ENCODE data around the gene CDH23.

The CDH23 gene

GRCh38 chr10:71532878-71533277 lies 136.2 kb downstream of the CDH23 start:
- DNase-seq (ENCODE audit: low spot score) (no peak), ATAC-seq (ENCODE audit: low read depth) (no peak)
- no peaks in the 10 kb centered on the region for H3K27me3 ChIP-seq (ENCODE audit: insufficient read depth, poor library complexity, severe bottlenecking)
- no peaks in the 10 kb centered on the region for H3K36me3 ChIP-seq (ENCODE audit: low read depth)
- H3K4me1 ChIP-seq (ENCODE audit: insufficient read depth, poor library complexity, severe bottlenecking) = no peaks in the 10 kb centered on the region
- no peak overlapping the region for H3K4me3 ChIP-seq (ENCODE audit: severe bottlenecking)
- no peak overlapping the region for H3K27ac ChIP-seq (ENCODE audit: poor library complexity, severe bottlenecking)
- TF ChIP-seq CTCF (IDR thresholded peaks at IDR 0.05; ENCODE audit: poor library complexity, severe bottlenecking) = no peak
- H3K9me3 ChIP-seq (ENCODE audit: severe bottlenecking) = no peaks in the 10 kb centered on the region

GRCh38 chr10:71533936-71534335 lies 137.2 kb downstream of the CDH23 start:
- no peak overlapping the region for H3K27ac ChIP-seq (ENCODE audit: poor library complexity, severe bottlenecking)
- no peaks in the 10 kb centered on the region for H3K4me1 ChIP-seq (ENCODE audit: insufficient read depth, poor library complexity, severe bottlenecking)
- ATAC-seq (ENCODE audit: low read depth) (no peak), DNase-seq (ENCODE audit: low spot score) (no peak)
- H3K9me3 ChIP-seq (ENCODE audit: severe bottlenecking) = no peaks in the 10 kb centered on the region
- no peak for TF ChIP-seq CTCF (IDR thresholded peaks at IDR 0.05; ENCODE audit: poor library complexity, severe bottlenecking)
- H3K36me3 ChIP-seq (ENCODE audit: low read depth) = no peaks in the 10 kb centered on the region
- no peak overlapping the region for H3K4me3 ChIP-seq (ENCODE audit: severe bottlenecking)
- H3K27me3 ChIP-seq (ENCODE audit: insufficient read depth, poor library complexity, severe bottlenecking) = no peaks in the 10 kb centered on the region

DNA sequence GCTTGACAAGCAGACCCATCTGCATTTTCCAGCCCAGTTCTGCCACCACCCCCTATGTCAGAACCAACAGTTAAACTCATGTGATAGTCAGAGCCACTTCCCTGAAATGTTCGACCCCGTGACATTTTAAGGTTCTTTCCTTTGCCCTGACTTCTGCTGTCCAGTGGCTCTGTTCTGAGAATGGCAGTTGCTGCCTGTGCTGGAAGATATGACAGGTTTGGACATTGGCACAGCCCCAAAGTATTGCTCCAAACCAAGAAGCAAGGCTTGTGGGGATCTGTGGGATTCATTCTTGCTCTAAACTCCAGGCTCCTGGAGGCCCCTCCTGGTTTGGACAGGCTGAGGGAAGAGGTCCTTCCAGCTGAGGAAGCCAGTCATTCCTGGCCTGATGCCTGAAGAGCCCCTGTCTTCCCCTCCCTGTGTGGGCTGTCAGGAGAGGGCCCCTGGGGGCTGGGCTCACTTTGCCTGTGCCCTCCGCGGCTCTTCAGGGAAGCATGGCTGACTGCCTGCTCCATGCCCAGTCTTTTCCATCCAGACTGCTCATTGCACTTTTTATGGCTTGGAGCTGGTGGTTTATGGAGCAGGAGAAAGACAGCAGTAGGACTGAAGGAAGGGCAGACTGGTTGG lies 138.0 kb downstream of the CDH23 start:
- no peaks in the 10 kb centered on the region for H3K36me3 ChIP-seq (ENCODE audit: low read depth)
- DNase-seq (ENCODE audit: low spot score) = no peak
- no peak for TF ChIP-seq CTCF (IDR thresholded peaks at IDR 0.05; ENCODE audit: poor library complexity, severe bottlenecking)
- no peaks in the 10 kb centered on the region for H3K4me1 ChIP-seq (ENCODE audit: insufficient read depth, poor library complexity, severe bottlenecking)
- H3K9me3 ChIP-seq (ENCODE audit: severe bottlenecking) = no peaks in the 10 kb centered on the region
- no peak for ATAC-seq (ENCODE audit: low read depth)
- H3K27ac ChIP-seq (ENCODE audit: poor library complexity, severe bottlenecking) = no peak overlapping the region
- H3K27me3 ChIP-seq (ENCODE audit: insufficient read depth, poor library complexity, severe bottlenecking) = no peaks in the 10 kb centered on the region
- H3K4me3 ChIP-seq (ENCODE audit: severe bottlenecking) = no peak overlapping the region

GRCh38 chr10:71536332-71536731 lies 139.6 kb downstream of the CDH23 start:
- Histone ChIP-seq H3K4me3 (ENCODE audit: severe bottlenecking) (no peak overlapping the region), H3K36me3 (ENCODE audit: low read depth) (no peaks in the 10 kb centered on the region), H3K27me3 (ENCODE audit: insufficient read depth, poor library complexity, severe bottlenecking) (no peaks in the 10 kb centered on the region), H3K4me1 (ENCODE audit: insufficient read depth, poor library complexity, severe bottlenecking) (no peaks in the 10 kb centered on the region), H3K27ac (ENCODE audit: poor library complexity, severe bottlenecking) (no peak overlapping the region), H3K9me3 (ENCODE audit: severe bottlenecking) (no peaks in the 10 kb centered on the region)
- no peak for TF ChIP-seq CTCF (IDR thresholded peaks at IDR 0.05; ENCODE audit: poor library complexity, severe bottlenecking)
- ATAC-seq (ENCODE audit: low read depth) = no peak
- no peak for DNase-seq (ENCODE audit: low spot score)

DNA sequence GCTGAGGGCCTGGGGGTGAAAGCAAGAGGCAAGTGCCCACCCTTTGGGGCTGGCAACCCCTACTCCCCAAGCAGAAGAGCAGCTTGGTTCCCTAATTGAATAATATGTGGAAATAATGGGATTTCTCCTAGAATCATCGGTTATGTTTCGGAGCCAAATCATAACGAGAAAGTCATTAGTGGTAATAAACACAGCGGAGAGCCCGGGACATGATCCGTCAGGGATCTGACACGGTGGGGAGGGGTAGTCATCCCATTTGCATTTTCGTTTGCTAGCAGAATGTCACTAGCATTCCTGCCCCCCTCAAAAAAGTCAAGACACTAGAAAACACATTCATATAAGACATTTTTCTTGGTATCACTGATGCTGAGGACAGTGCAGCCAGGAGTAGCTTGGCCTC lies 140.4 kb downstream of the CDH23 start:
- no peak for TF ChIP-seq CTCF (IDR thresholded peaks at IDR 0.05; ENCODE audit: poor library complexity, severe bottlenecking)
- Histone ChIP-seq H3K27ac (ENCODE audit: poor library complexity, severe bottlenecking) (no peak overlapping the region), H3K4me1 (ENCODE audit: insufficient read depth, poor library complexity, severe bottlenecking) (no peaks in the 10 kb centered on the region), H3K9me3 (ENCODE audit: severe bottlenecking) (no peaks in the 10 kb centered on the region), H3K4me3 (ENCODE audit: severe bottlenecking) (no peak overlapping the region), H3K36me3 (ENCODE audit: low read depth) (no peaks in the 10 kb centered on the region), H3K27me3 (ENCODE audit: insufficient read depth, poor library complexity, severe bottlenecking) (no peaks in the 10 kb centered on the region)
- ATAC-seq (ENCODE audit: low read depth) (no peak), DNase-seq (ENCODE audit: low spot score) (no peak)
